GM10266 (cell line): ENCODE results near the gene IFI44.

Experiments
- DNase-seq: peaks from one replicate; pipeline ENCODE4 v3.0.0; 2012; ENCODE audit errors: extremely low spot score
- TF ChIP-seq, protein P1 (sequence below): IDR thresholded peaks from 2 replicates; pipeline ENCODE4 v1.5.1; 2012; ENCODE audit warnings: mild to moderate bottlenecking, low read depth; ENCODE audit not compliant: control insufficient read depth, insufficient read depth; ENCODE audit errors: missing control alignments

The IFI44 gene

DNA sequence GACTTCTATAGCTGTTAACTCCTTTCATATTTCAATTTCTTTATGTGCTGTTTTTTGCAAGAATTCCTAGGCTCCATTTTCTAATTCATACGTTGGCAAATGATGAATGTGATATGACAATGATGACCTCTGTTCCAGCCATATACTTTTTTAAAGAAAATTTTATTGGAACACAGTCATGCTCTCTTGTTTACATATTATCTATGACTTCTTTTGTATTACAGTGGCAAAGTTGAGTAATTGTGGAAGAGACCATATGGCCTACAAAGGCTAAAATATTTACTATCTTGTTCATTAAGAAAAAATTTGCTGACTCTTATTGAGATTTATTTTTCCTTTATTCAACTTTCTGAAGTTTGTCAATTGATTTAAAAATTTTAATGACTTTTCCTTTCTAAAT is 22.3 kb upstream of the IFI44 start:
- TF ChIP-seq, protein P1, sequence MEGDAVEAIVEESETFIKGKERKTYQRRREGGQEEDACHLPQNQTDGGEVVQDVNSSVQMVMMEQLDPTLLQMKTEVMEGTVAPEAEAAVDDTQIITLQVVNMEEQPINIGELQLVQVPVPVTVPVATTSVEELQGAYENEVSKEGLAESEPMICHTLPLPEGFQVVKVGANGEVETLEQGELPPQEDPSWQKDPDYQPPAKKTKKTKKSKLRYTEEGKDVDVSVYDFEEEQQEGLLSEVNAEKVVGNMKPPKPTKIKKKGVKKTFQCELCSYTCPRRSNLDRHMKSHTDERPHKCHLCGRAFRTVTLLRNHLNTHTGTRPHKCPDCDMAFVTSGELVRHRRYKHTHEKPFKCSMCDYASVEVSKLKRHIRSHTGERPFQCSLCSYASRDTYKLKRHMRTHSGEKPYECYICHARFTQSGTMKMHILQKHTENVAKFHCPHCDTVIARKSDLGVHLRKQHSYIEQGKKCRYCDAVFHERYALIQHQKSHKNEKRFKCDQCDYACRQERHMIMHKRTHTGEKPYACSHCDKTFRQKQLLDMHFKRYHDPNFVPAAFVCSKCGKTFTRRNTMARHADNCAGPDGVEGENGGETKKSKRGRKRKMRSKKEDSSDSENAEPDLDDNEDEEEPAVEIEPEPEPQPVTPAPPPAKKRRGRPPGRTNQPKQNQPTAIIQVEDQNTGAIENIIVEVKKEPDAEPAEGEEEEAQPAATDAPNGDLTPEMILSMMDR, result no peak
- no peak for DNase-seq

GRCh38 chr1:78630600-78630999 is 19.0 kb upstream of the IFI44 start:
- TF ChIP-seq, protein P1, result no peak
- DNase-seq, result no peak

DNA sequence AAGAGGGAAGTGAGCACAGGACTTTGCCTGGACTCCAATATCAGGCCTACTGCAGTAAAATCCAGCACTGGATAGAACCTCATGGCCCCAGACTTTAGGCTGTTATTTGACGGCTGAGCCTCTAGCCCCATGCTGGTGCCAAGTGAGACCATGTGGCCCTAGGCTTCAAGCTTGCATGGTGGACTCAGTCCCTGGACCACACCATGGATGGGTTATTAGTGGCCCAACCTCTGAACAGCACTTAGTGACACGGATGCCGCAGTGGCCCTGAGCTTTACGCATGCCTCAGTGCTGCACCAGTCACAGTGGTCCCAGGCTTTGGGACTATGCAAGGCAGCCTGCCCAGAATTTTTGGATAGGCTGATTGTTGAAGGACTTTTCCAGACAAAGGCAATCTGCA is 16.4 kb upstream of the IFI44 start:
- TF ChIP-seq, protein P1, result no peak
- DNase-seq, result no peak

- no peak for DNase-seq
- TF ChIP-seq, protein P1, result no peak
Measured at GRCh38 chr1:78640462-78640861, 9.2 kb upstream of the IFI44 start.

DNA sequence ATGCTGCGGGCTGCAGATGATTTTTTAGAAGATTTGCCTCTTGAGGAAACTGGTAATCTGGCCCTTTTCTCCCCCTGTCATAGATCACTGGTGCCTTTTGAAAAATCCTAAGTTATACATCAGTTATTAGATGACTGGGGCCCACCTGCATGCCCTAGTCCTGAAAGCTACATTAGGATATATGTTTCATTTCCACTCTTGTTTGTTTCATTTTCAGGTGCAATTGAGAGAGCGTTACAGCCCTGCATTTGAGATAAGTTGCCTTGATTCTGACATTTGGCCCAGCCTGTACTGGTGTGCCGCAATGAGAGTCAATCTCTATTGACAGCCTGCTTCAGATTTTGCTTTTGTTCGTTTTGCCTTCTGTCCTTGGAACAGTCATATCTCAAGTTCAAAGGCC is 8.1 kb upstream of the IFI44 start:
- TF ChIP-seq, protein P1, result no peak
- DNase-seq, result no peak

DNA sequence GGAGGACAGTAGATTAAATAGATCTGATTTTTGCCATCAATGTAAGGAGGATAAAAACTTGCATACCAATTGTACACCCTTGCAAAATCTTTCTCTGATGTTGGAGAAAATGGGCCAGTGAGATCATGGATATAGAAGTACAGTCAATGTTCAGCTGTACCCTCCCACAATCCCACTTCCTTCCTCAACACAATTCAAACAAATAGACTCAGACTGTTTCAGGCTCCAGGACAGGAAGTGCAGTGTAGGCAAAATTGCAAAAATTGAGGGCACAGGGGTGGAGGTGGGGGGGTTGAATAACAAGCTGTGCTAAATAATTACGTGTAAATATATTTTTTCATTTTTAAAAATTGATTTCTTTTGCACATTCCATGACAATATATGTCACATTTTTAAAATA is 3.9 kb upstream of the IFI44 start:
- TF ChIP-seq, protein P1, result no peak

DNA sequence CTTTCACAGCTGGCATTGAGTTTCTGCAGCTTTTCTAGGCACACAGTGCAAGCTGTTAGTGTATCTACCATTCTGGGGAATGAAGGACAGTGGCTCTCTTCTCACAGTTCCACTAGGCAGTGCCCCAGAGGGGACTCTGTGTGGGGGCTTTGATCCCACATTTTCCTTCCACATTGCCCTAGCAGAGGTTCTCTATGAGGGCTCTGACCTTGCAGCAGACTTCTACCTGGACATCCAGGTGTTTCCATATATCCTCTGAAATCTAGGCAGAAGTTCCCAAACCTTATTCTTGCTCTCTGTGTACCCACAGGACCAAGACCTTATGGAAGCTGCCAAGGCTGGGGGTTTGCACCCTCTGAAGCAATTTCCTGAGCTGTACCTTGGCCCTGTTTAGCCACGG is 2.4 kb upstream of the IFI44 start:
- TF ChIP-seq, protein P1, result no peak
- no peak for DNase-seq

More for the DNA sequence above, 3.9 kb upstream of the IFI44 start:
- no peak for DNase-seq
